NCI-H748 (cell line): ENCODE measurements around the gene CD34.

ENCODE experiments used
- DNase-seq: peaks from one replicate; lab custom pipeline; 2025; ENCODE audit not compliant: unreplicated experiment; lab: John Stamatoyannopoulos, UW

CD34 gene

GRCh38 chr1:207901041-207901653, 9.8 kb downstream of the CD34 start:
- no peak for DNase-seq

GRCh38 chr1:207898836-207899235, 12.1 kb downstream of the CD34 start:
- no peak for DNase-seq

GRCh38 chr1:207898260-207898659, 12.7 kb downstream of the CD34 start:
- DNase-seq: no peak

- DNase-seq: no peak
Measured at GRCh38 chr1:207897188-207897587, 13.7 kb downstream of the CD34 start.

DNA sequence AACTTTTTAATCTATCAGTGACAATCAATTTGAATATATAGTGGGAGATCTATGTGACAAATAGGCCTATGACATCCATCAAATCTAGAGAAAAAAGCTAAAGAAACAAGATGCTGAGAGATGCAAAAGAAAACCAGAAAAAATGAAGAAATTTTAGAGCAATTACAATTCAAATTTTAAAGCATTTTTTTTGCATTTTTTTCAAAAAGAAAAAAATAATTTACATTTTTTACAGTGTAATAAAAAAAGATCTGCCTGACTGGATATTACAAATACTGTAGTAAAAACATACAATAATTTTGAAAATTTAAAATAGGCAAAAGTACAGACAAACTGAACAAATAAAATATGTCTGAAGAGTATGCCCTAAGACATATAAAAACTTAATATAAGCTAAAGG, 14.4 kb downstream of the CD34 start:
- no peak for DNase-seq

DNA sequence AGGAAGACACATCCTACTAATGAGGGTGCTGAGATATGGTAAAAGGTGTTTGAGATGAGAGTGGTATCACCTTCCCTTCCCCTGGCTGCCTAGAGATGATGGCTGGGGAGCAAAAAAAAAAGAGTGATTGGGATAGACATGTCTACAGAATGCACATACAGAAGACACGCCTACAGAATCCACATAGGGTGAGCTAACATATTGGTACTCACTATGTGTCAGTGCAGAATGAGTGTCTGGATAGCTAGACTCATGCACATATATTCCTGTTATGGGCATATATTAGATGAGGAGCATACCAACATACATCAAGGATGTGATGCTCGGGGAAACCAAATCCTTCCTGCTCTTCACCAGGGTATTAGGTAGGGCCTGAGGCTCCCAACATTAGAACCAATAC, 16.2 kb downstream of the CD34 start:
- no peak for DNase-seq

- no peak for DNase-seq
Measured at GRCh38 chr1:207893737-207894582, 17.0 kb downstream of the CD34 start.

DNA sequence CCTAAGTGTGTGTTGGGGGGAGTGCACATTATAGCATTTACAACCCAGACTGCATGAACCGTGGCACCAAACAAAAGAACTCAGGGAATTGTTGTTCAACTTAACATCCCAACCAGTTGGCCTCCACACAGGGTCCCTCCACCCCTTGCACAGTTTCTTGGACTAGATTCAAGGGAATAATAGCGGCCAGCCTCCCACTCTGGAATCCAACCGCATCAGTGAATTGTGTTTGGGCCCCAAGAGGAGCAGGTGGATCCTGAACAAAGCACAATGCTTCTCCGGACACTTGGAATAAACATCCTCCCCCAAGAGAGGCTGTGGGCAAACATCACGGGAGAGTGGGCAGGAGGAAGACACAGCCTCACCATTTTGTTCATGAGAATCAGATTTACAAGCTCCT, 18.2 kb downstream of the CD34 start:
- DNase-seq: no peak

- no peak for DNase-seq
Measured at GRCh38 chr1:207891148-207891547, 19.8 kb downstream of the CD34 start.

DNA sequence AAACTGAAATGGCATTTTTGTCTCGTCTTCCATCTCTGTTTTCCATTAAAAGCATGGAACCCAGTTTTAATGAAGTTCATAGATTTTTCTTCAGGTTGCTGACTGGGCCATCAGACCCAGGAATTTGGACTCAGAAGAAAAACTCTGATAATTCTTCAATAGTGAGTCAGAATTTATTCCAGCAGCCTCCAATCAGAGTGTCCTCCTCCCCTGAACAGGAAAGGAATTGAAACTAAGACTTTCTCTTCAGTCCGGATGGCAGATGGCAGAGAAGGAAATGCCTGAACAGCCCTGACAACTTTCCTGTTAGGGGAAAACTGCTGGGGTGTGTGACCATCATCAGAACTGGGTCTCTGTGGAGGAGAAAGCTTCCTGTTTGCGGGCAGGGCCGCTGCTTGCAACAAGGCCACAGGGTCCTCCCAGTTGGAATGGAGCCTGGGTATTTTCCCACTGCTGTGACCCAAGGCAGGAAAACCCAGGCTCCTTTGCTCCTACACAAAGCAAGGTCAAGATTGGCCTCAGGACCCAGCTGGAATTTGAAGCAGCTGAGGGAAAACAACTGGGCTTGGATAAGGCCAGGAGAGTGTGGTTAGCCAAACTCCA, 20.7 kb downstream of the CD34 start:
- DNase-seq: no peak

DNA sequence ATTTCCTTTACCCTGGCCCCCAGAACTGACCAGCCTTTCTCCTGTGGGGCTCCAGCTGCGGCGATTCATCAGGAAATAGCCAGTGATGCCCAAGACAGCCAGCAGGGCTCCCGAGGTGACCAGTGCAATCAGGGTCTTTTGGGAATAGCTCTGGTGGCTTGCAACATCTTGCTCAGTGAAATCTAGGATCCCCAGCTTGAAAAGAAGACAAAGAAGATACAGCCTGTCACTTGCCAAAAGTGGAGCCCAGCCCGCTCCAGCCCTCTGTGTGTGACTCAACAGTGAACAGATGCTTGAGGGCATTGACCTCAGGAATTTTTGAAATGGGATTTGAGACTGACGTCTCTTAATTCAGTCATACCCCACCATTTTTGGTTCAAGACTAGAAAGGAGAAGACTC, 22.3 kb downstream of the CD34 start:
- no peak for DNase-seq

- no peak for DNase-seq
Measured at GRCh38 chr1:207887542-207888201, 23.3 kb downstream of the CD34 start.

DNA sequence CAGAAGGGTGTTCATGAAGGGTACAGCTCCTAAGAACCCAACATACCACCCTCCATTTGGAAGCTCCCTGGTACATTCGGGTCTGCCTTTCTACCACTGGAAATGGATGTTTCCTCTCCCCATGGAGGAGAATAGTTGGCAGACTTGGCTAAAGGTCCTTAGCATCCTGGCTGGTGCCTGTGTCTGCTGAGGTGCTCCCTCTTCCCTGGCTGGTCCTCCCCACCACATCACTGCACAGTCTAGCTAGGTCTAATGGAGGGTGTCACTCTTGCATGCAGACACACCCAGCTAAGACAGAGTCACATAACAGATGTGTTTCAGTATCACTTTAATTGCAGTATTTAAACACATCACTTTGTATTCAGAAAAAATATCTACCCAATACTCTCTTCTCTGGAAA, 24.7 kb downstream of the CD34 start:
- no peak for DNase-seq

- peak; percentile 65 for DNase-seq
Measured at GRCh38 chr1:207885129-207886032, 25.5 kb downstream of the CD34 start.

DNA sequence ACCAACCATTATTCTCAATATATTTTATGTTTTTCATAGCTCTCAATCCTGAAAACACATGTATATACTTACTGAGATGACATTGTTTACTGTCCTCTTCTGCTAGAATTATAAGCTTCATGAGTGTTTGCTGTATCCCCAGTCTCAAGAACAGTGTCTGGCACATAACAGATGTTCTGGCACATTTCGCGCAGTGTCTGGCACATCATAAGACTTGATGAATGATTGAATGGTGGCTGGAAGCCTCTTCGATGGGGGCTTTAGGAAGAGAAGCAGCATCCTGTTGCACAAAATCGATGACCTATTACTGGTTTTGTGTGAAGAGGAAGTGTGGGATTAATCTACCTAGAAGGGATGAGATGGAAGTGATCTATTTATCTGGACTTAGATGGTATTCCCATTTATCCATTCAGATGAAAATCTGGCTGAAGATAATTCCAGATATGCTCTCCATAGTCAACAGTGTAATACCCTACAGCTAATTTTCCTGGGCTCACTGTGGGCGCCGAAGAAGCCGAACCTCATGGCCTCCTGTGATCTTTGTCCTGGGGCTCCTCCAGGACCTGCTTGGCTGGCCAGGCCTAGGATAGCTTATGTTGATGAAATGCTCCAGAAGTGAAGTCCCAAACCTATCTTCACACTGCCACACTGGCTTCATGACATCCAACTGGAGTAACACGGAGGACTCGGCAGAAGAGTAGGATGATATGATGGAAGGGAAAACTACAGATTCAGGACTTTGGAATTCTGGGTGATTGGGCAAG, 26.5 kb downstream of the CD34 start:
- no peak for DNase-seq

- DNase-seq: no peak
Measured at GRCh38 chr1:207883660-207884250, 27.2 kb downstream of the CD34 start.

GRCh38 chr1:207883104-207883651, 27.7 kb downstream of the CD34 start:
- DNase-seq: no peak

DNA sequence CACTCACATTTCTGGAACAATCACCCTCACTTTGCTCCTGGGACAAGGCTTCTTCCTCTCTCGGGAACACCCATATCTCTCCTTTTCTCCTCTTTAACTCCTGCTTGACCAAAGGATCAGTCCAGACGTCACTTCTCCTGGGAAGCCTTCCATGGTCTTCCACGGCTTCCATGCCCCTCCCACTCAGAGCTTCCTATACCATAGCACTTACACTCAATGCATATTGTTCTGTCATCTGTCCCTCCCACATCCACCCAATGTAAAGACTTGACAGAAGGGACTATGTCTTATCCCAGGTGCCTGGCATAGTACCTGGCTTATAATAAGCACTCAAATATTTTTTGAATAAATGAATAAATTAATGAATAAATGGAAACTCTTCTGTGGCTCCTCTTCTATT, 28.2 kb downstream of the CD34 start:
- no peak for DNase-seq

DNA sequence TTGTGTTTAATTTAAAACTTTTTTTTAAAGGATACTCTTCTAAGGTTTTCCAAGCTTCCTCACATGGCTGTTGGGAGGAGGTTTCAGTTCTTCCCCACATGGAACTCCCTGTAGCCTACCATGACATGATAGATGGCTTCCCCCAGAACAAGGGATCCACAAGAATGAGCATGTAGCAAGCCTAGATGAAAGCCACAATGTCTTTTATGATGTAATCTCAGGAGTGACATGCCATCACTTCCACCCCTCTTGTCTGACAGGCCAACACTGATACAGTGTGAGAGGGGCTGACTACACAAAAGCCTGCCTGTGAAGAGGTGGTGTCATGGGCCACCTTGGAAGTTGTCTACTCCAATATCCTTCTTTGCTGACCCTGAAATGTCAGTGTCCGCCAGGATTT, 32.0 kb downstream of the CD34 start:
- no peak for DNase-seq
